Measurements from ENCODE around the gene SNAP23.
"Not testable (repeated sequence)": the region's sequence is repeated elsewhere in the genome, so short reads cannot be mapped to it uniquely, and the experiment has no call there.

The SNAP23 gene

GRCh38 chr15:42498212-42499068 lies 3.0 kb downstream of the SNAP23 start:
- no peak for DNase-seq (ENCODE audit: low read depth in 2 of 2)

GRCh38 chr15:42499858-42500609 lies 4.6 kb downstream of the SNAP23 start:
- no peak for DNase-seq (ENCODE audit: low read depth in 2 of 2)

- DNase-seq (ENCODE audit: low read depth in 2 of 2): no peak
Observed at GRCh38 chr15:42502477-42502876, 7.0 kb downstream of the SNAP23 start.

GRCh38 chr15:42503825-42504224 lies 8.4 kb downstream of the SNAP23 start:
- no peak for DNase-seq (ENCODE audit: low read depth in 2 of 2)

- DNase-seq (ENCODE audit: low read depth in 2 of 2): no peak
Observed at GRCh38 chr15:42504631-42505030, 9.2 kb downstream of the SNAP23 start.

- no peak for DNase-seq (ENCODE audit: low read depth in 2 of 2)
Observed at GRCh38 chr15:42507514-42507913, 12.1 kb downstream of the SNAP23 start.

- no peak for DNase-seq (ENCODE audit: low read depth in 2 of 2)
Observed at GRCh38 chr15:42508263-42508690, 12.8 kb downstream of the SNAP23 start.

- DNase-seq (ENCODE audit: low read depth in 2 of 2): no peak
Observed at GRCh38 chr15:42510258-42511006, 15.0 kb downstream of the SNAP23 start.

GRCh38 chr15:42511007-42511391 lies 15.6 kb downstream of the SNAP23 start:
- DNase-seq (ENCODE audit: low read depth in 2 of 2): no peak

GRCh38 chr15:42523331-42523730 lies 27.9 kb downstream of the SNAP23 start:
- no peak for DNase-seq (ENCODE audit: low read depth in 2 of 2)

- DNase-seq (ENCODE audit: low read depth in 2 of 2): no peak
Observed at GRCh38 chr15:42528970-42529369, 33.5 kb downstream of the SNAP23 start.

GRCh38 chr15:42533246-42533645 lies 37.8 kb downstream of the SNAP23 start:
- DNase-seq (ENCODE audit: low read depth in 2 of 2): no peak

GRCh38 chr15:42544853-42545629 lies 49.6 kb downstream of the SNAP23 start:
- no peak for DNase-seq (ENCODE audit: low read depth in 2 of 2)

- no peak for DNase-seq (ENCODE audit: low read depth in 2 of 2)
Observed at GRCh38 chr15:42547918-42548248, 52.4 kb downstream of the SNAP23 start.

GRCh38 chr15:42548249-42549031 lies 53.0 kb downstream of the SNAP23 start, which contains the start of the genes HAUS2 and LRRC57:
TSS of gene HAUS2 (plus strand) at chr15:42548838. CDS start at chr15:42548873, 35 bp downstream.
TSS of gene LRRC57 (minus strand) at chr15:42548793. CDS start at chr15:42548434, 359 bp downstream.
- DNase-seq (ENCODE audit: low read depth in 2 of 2): peak; percentile 72 to 78

GRCh38 chr15:42549032-42549491 lies 53.6 kb downstream of the SNAP23 start:
- DNase-seq (ENCODE audit: low read depth in 2 of 2): no peak

GRCh38 chr15:42549741-42550392 lies 54.4 kb downstream of the SNAP23 start:
- DNase-seq (ENCODE audit: low read depth in 2 of 2): no peak

GRCh38 chr15:42553554-42553953 lies 58.1 kb downstream of the SNAP23 start:
- DNase-seq (ENCODE audit: low read depth in 2 of 2): no peak

- not testable (repeated sequence) for DNase-seq (ENCODE audit: low read depth in 2 of 2)
Observed at GRCh38 chr15:42556550-42557207, 61.2 kb downstream of the SNAP23 start.

All from stimulated activated CD8-positive, alpha-beta memory T cell treated with anti-CD3 and anti-CD28 coated beads, Interleukin-15, amount 100 ng/mL, for 4 hours (primary cell).